Stomach (tissue), 9 donors: ENCODE data around the gene HTR1A. TPM values are rescaled to one million over a fixed set of nuclear protein-coding genes. Genes with fewer than 3 reads are reported as not detected.

Source experiments
- DNase-seq, 2 donors: peaks; one replicate each; pipeline versions ENCODE4 v3.0.0 to v3.0.0-alpha.2; 2013 to 2019
- H3K27ac ChIP-seq, 5 donors: fragments of 200-600 bp in 4 of 5; sonication (generic) in 4 of 5; one replicate each; pipeline ENCODE4 v1.5.1; 2013 to 2019; ENCODE audit warnings: mild to moderate bottlenecking in 1 of 5, moderate library complexity in 1 of 5
- H3K27me3 ChIP-seq, 3 donors: fragments of 200-600 bp; sonication (generic); one replicate each; pipeline ENCODE4 v1.5.1; 2017 to 2019; ENCODE audit warnings: mixed run types in 1 of 3
- H3K36me3 ChIP-seq, 4 donors: fragments of 200-600 bp; sonication (generic); 1 replicate in 3 of 4; 2 replicates in 1 of 4; pipeline ENCODE4 v1.5.1; 2016 to 2019
- H3K4me1 ChIP-seq, 4 donors: fragments of 200-600 bp; sonication (generic); one replicate each; pipeline ENCODE4 v1.5.1; 2016 to 2019
- H3K4me3 ChIP-seq, 4 donors: fragments of 200-600 bp; sonication (generic) in 3 of 4; one replicate each; pipeline ENCODE4 v1.5.1; 2016 to 2019; ENCODE audit warnings: mild to moderate bottlenecking in 1 of 4
- H3K9me3 ChIP-seq, 4 donors: fragments of 200-600 bp; sonication (generic); one replicate each; pipeline ENCODE4 v1.5.1; 2016 to 2019
- CTCF ChIP-seq, 7 experiments: fragments of 450-650 bp in 4 of 7; fragments of 200-600 bp in 3 of 7; sonication (generic) in 3 of 7; IDR thresholded peaks; one replicate each; pipeline ENCODE4 v1.5.1; 2016 to 2019; ENCODE audit warnings: antibody characterized with exemption in 7 of 7, control low read depth in 2 of 7, mild to moderate bottlenecking in 1 of 7
- EP300 ChIP-seq: sonication (generic); formaldehyde crosslinking; IDR thresholded peaks from one replicate; pipeline ENCODE4 v1.6.1; 2017; ENCODE audit warnings: antibody characterized with exemption
- POLR2A ChIP-seq, 4 donors: fragments of 450-650 bp; IDR thresholded peaks; one replicate each; pipeline ENCODE4 v1.6.1; 2016; ENCODE audit warnings: antibody characterized with exemption in 4 of 4, control low read depth in 2 of 4, mild to moderate bottlenecking in 1 of 4, moderate library complexity in 1 of 4
- POLR2AphosphoS5 ChIP-seq, 3 donors: sonication (generic); formaldehyde crosslinking; IDR thresholded peaks; one replicate each; pipeline ENCODE4 v1.6.1; 2016; ENCODE audit warnings: antibody characterized with exemption in 3 of 3
- WGBS, 5 donors: extraction: QIAGEN DNeasy Blood & Tissue Kit in 3 of 5; methylation state at CpG; one replicate each; pipeline versions ENCODE4 v1.1.5 to v1.1.7; 2013 to 2018; 5-methylcytosine and 5-hydroxymethylcytosine counted together
- intact Hi-C: fragments of 100-400 bp; cut with DNase I; formaldehyde crosslinking; loops from one replicate; pipeline ENCODE4 v1.15.1; 2023; ENCODE audit warnings: low total_unique reads
- polyA plus RNA-seq, 3 donors: library from polyadenylated mRNA; stranded (reverse); fragments of 200-250 nt; gene quantifications; one replicate each; pipeline ENCODE4 v1.2.3, GENCODE V29; 2013
- total RNA-seq, 5 donors: library from RNA; depleted of rRNA; stranded (reverse); fragments of >200 nt; gene quantifications; one replicate each; pipeline versions ENCODE4 v1.1.0 to v1.2.3, GENCODE V29; 2014 to 2016
- donor health status: healthy with polysubstance abuse.
- donor health status: Bipolar disorder and iron deficiency.
- donor health status: healthy.

HTR1A gene
- total and polyA plus RNA-seq, 8 donors: not detected

- Histone ChIP-seq H3K27ac (no peak overlapping the region), H3K4me3 (no peak overlapping the region), H3K4me1 (peaks cover 0 to 4% (median 0%) of the 10 kb centered on the region in 4 donors), H3K36me3 (no peaks in the 10 kb centered on the region), H3K27me3 (peaks cover 2 to 42% (median 35%) of the 10 kb centered on the region in 3 donors), H3K9me3 (peaks cover 0 to 24% (median 15%) of the 10 kb centered on the region in 4 donors)
- intact Hi-C loops: no loop called here
- TF ChIP-seq EP300: no peak
- no peak for TF ChIP-seq POLR2AphosphoS5 (IDR thresholded peaks at IDR 0.05)
- no peak for TF ChIP-seq CTCF (IDR thresholded peaks at IDR 0.05)
- no peak for DNase-seq
These were observed 1.7 kb upstream of the HTR1A start for GRCh38 chr5:63963926-63964325.

GRCh38 chr5:63963080-63963735 lies 963 bp upstream of the HTR1A start:
- WGBS, 5 donors: 23 to 29% (median 26%) methylated on average over 6 of the region's 6 CpGs
- Histone ChIP-seq H3K9me3 (peaks cover 0 to 24% (median 15%) of the 10 kb centered on the region in 4 donors), H3K4me1 (peaks cover 0 to 4% (median 0%) of the 10 kb centered on the region in 4 donors), H3K36me3 (no peaks in the 10 kb centered on the region), H3K4me3 (no peak overlapping the region), H3K27me3 (peaks cover 2 to 48% (median 35%) of the 10 kb centered on the region in 3 donors), H3K27ac (no peak overlapping the region)
- TF ChIP-seq POLR2AphosphoS5 (IDR thresholded peaks at IDR 0.05) (no peak), CTCF (IDR thresholded peaks at IDR 0.05) (peak in 2 of 7 experiments; percentile 8 to 37)
- peak in 1 of 2 donors; percentile 90 for DNase-seq
- intact Hi-C loops: no loop called here

GRCh38 chr5:63961598-63962161 lies 565 bp downstream of the HTR1A start:
- no peak overlapping the region for H3K4me3 ChIP-seq
- intact Hi-C loops: no loop called here
- WGBS, 5 donors: 2 to 6% (median 4%) methylated on average over 29 to 34 of the region's 34 CpGs
- peaks cover 2 to 48% (median 35%) of the 10 kb centered on the region in 3 donors for H3K27me3 ChIP-seq
- H3K36me3 ChIP-seq: no peaks in the 10 kb centered on the region
- DNase-seq: peak in 1 of 2 donors; percentile 20
- H3K27ac ChIP-seq: no peak overlapping the region
- peaks cover 0 to 4% (median 0%) of the 10 kb centered on the region in 4 donors for H3K4me1 ChIP-seq
- no peak for TF ChIP-seq EP300
- no peak for TF ChIP-seq CTCF (IDR thresholded peaks at IDR 0.05)
- TF ChIP-seq POLR2AphosphoS5 (IDR thresholded peaks at IDR 0.05): no peak
- no peak for TF ChIP-seq POLR2A (IDR thresholded peaks at IDR 0.05)
- peaks cover 0 to 24% (median 15%) of the 10 kb centered on the region in 4 donors for H3K9me3 ChIP-seq

- H3K4me3 ChIP-seq: no peak overlapping the region
- TF ChIP-seq EP300 (no peak), POLR2AphosphoS5 (IDR thresholded peaks at IDR 0.05) (no peak), POLR2A (IDR thresholded peaks at IDR 0.05) (no peak), CTCF (IDR thresholded peaks at IDR 0.05) (no peak)
- 10 to 23% (median 15%) methylated on average over 21 to 37 of the region's 37 CpGs for WGBS, 5 donors
- peaks cover 0 to 4% (median 0%) of the 10 kb centered on the region in 4 donors for H3K4me1 ChIP-seq
- peaks cover 2 to 48% (median 35%) of the 10 kb centered on the region in 3 donors for H3K27me3 ChIP-seq
- no peak for DNase-seq
- intact Hi-C loops: no loop called here
- H3K36me3 ChIP-seq: no peaks in the 10 kb centered on the region
- H3K9me3 ChIP-seq: peaks cover 0 to 24% (median 15%) of the 10 kb centered on the region in 4 donors
- H3K27ac ChIP-seq: no peak overlapping the region
These were observed 1.1 kb downstream of the HTR1A start for GRCh38 chr5:63961125-63961597.
